Panc1 (cell line): ENCODE measurements around the gene SCN3B. TPM values are rescaled to one million over a fixed set of nuclear protein-coding genes. Genes with fewer than 3 reads are reported as not detected.

Experiments used
- ATAC-seq: fragments of 200-7000 bp; cut with Tn5 transposase; 2 replicates; pipeline ENCODE4 v1.9.1; 2020; ENCODE audit warnings: mild to moderate bottlenecking, moderate library complexity
- BruUV-seq: library from RNA; stranded (reverse); fragments of 400-500 nt; replicated peaks from 2 replicates; lab custom pipeline; 2021; lab: Mats Ljungman, UMichigan
- CTCF ChIA-PET: fragments of 300-600 bp; sonication (Branson Sonifier 250); formaldehyde crosslinking; loops from one replicate; lab custom pipeline; 2022; ENCODE audit warnings: antibody characterized with exemption; lab: Charles Lee
- POLR2A ChIA-PET: fragments of 300-600 bp; sonication (Branson Sonifier 250); formaldehyde crosslinking; loops from one replicate; lab custom pipeline; 2022; ENCODE audit warnings: antibody characterized with exemption; lab: Charles Lee
- DNase-seq: peaks from one replicate; pipeline ENCODE4 v3.0.0-alpha.2; 2010; ENCODE audit warnings: low read depth, low spot score
- H3K27ac ChIP-seq: 2 replicates; pipeline ENCODE4 v1.5.1; 2011; ENCODE audit warnings: mild to moderate bottlenecking, low read length, inconsistent platforms
- H3K27me3 ChIP-seq: fragments of 200-500 bp; sonication (Bioruptor generic); 2 replicates; pipeline ENCODE4 v1.6.0; 2014; ENCODE audit warnings: low read length, inconsistent platforms; ENCODE audit not compliant: control insufficient read depth, insufficient read depth
- H3K36me3 ChIP-seq: fragments of 200-500 bp; sonication (Bioruptor generic); 2 replicates; pipeline ENCODE4 v1.5.1; 2014; ENCODE audit warnings: inconsistent platforms, mild to moderate bottlenecking, low read length, moderate library complexity; ENCODE audit not compliant: control insufficient read depth, insufficient read depth
- H3K4me1 ChIP-seq: 2 replicates; pipeline ENCODE4 v1.5.1; 2011; ENCODE audit warnings: inconsistent platforms, mild to moderate bottlenecking, low read length, moderate library complexity; ENCODE audit not compliant: control insufficient read depth, insufficient read depth
- H3K4me3 ChIP-seq, 2 experiments: 2 replicates each; pipeline ENCODE4 v1.5.1; 2011 to 2012; ENCODE audit warnings: low read depth in 2 of 2, low read length in 2 of 2, mild to moderate bottlenecking in 2 of 2, inconsistent platforms in 1 of 2, moderate library complexity in 1 of 2
- H3K9me3 ChIP-seq: fragments of 200-500 bp; sonication (Bioruptor generic); 2 replicates; pipeline ENCODE4 v1.5.1; 2014; ENCODE audit warnings: low read depth, mild to moderate bottlenecking, inconsistent platforms, low read length, moderate library complexity; ENCODE audit not compliant: control insufficient read depth, insufficient read depth
- CTCF ChIP-seq: fragments of 450-650 bp; IDR thresholded peaks from 2 replicates; pipeline ENCODE4 v1.5.1; 2017; ENCODE audit warnings: mild to moderate bottlenecking
- POLR2AphosphoS5 ChIP-seq: IDR thresholded peaks from 2 replicates; pipeline ENCODE4 v1.6.1; 2012; ENCODE audit warnings: mild to moderate bottlenecking, low read depth, low read length, moderate library complexity
- REST ChIP-seq, 2 experiments: IDR thresholded peaks; 2 replicates each; pipeline ENCODE4 v1.6.1; 2011 to 2012; ENCODE audit warnings: low read depth in 2 of 2, control low read depth in 1 of 2, low read length in 1 of 2, mild to moderate bottlenecking in 1 of 2, moderate library complexity in 1 of 2; ENCODE audit not compliant: insufficient read depth in 1 of 2
- SIN3A ChIP-seq: IDR thresholded peaks from 2 replicates; pipeline ENCODE4 v1.6.1; 2012; ENCODE audit warnings: low read depth, mild to moderate bottlenecking, low read length, moderate library complexity, borderline replicate concordance; ENCODE audit not compliant: insufficient read depth
- TCF7L2 ChIP-seq: IDR thresholded peaks from 2 replicates; pipeline ENCODE4 v1.6.1; 2011; ENCODE audit warnings: mild to moderate bottlenecking, low read depth, low read length, inconsistent platforms
- in situ Hi-C: cut with HindIII; loops from 2 replicates; pipeline ENCODE4 v1.10.0; 2016; ENCODE audit warnings: low sequenced_read_pairs, low pct_unique_long_range_greater_than_20kb
- intact Hi-C: fragments of 100-400 bp; cut with micrococcal nuclease; formaldehyde crosslinking; loops from one replicate; pipeline ENCODE4 v1.10.0; 2022; ENCODE audit not compliant: unreplicated experiment
- total RNA-seq: library from RNA; stranded (reverse); gene quantifications from one replicate; pipeline ENCODE4 v1.2.1, GENCODE V29; 2021; ENCODE audit not compliant: unreplicated experiment

The SCN3B gene
- total RNA-seq, 1 experiment from 2014 or later, result 0.10 TPM

- in situ Hi-C loops (no loop called here), intact Hi-C loops (no loop called here)
- Histone ChIP-seq H3K36me3 (no peaks in the 10 kb centered on the region), H3K27ac (no peak overlapping the region), H3K4me3 (no peak overlapping the region), H3K9me3 (no peaks in the 10 kb centered on the region), H3K4me1 (no peaks in the 10 kb centered on the region), H3K27me3 (peaks cover 22% of the 10 kb centered on the region)
- no TSS peak for BruUV-seq
- ChIA-PET CTCF (no interaction called here), POLR2A (no interaction called here)
- no peak for ATAC-seq
- TF ChIP-seq TCF7L2, result no peak
- no peak for TF ChIP-seq CTCF
- no peak for TF ChIP-seq REST (IDR thresholded peaks at IDR 0.05; ENCODE audit: insufficient read depth in 1 of 2, low read depth in 2 of 2, low read length in 1 of 2)
- TF ChIP-seq SIN3A, result no peak
- no peak for TF ChIP-seq POLR2AphosphoS5
- no peak for DNase-seq
Measured at GRCh38 chr11:123682696-123683410, 28.4 kb upstream of the SCN3B start.

GRCh38 chr11:123681030-123681429 is 26.6 kb upstream of the SCN3B start:
- in situ Hi-C loops (no loop called here), intact Hi-C loops (no loop called here)
- Histone ChIP-seq H3K9me3 (no peaks in the 10 kb centered on the region), H3K36me3 (no peaks in the 10 kb centered on the region), H3K4me1 (no peaks in the 10 kb centered on the region), H3K4me3 (no peak overlapping the region), H3K27ac (no peak overlapping the region), H3K27me3 (peaks cover 9% of the 10 kb centered on the region)
- TF ChIP-seq SIN3A, result no peak
- no peak for DNase-seq
- POLR2A ChIA-PET, result no interaction called here
- no TSS peak for BruUV-seq
- CTCF ChIA-PET, result no interaction called here
- ATAC-seq, result no peak

GRCh38 chr11:123678246-123678645 is 23.8 kb upstream of the SCN3B start:
- Histone ChIP-seq H3K4me1 (no peaks in the 10 kb centered on the region), H3K36me3 (no peaks in the 10 kb centered on the region), H3K9me3 (no peaks in the 10 kb centered on the region), H3K27ac (no peak overlapping the region), H3K27me3 (peaks cover 9% of the 10 kb centered on the region), H3K4me3 (no peak overlapping the region)
- CTCF ChIA-PET, result no interaction called here
- in situ Hi-C loops, result no loop called here
- no TSS peak for BruUV-seq
- ATAC-seq (no peak), DNase-seq (no peak)
- no peak for TF ChIP-seq CTCF
- TF ChIP-seq SIN3A, result no peak
- no peak for TF ChIP-seq REST (IDR thresholded peaks at IDR 0.05; ENCODE audit: insufficient read depth in 1 of 2, low read depth in 2 of 2, low read length in 1 of 2)
- TF ChIP-seq POLR2AphosphoS5, result no peak
- TF ChIP-seq TCF7L2, result no peak
- POLR2A ChIA-PET, result no interaction called here
- intact Hi-C loops, result no loop called here
